MCF 10A (cell line): Measurements from ENCODE around the gene VCAM1. TPM values are rescaled to one million over a fixed set of nuclear protein-coding genes. Genes with fewer than 3 reads are reported as not detected.

Experiments
- BruUV-seq: library from RNA; stranded (reverse); fragments of 400-500 nt; replicated peaks from 2 replicates; lab custom pipeline; 2021; lab: Mats Ljungman, UMichigan
- CTCF ChIA-PET: fragments of 300-600 bp; sonication (Branson Sonifier 250); formaldehyde crosslinking; extraction: SDS; loops from one replicate; lab custom pipeline; 2021; ENCODE audit warnings: antibody characterized with exemption, inconsistent platforms; lab: Yijun Ruan, JAX
- POLR2A ChIA-PET: fragments of 300-600, 350-650 bp; sonication (Branson Sonifier 250); formaldehyde crosslinking; extraction: SDS; loops from one replicate; lab custom pipeline; 2020; ENCODE audit warnings: antibody characterized with exemption, inconsistent platforms; lab: Yijun Ruan, JAX
- DNase-seq: peaks from one replicate; pipeline ENCODE4 v3.0.0-alpha.2; 2018; ENCODE audit not compliant: unreplicated experiment
- H3K27ac Mint-ChIP-seq: one replicate; pipeline ENCODE4 v1.8.0; 2022; ENCODE audit warnings: mild to moderate bottlenecking, low read depth, mixed read lengths; ENCODE audit not compliant: unreplicated experiment
- H3K27me3 Mint-ChIP-seq: one replicate; pipeline ENCODE4 v1.8.0; 2022; ENCODE audit warnings: mixed read lengths; ENCODE audit not compliant: insufficient read depth, unreplicated experiment
- H3K36me3 Mint-ChIP-seq: one replicate; pipeline ENCODE4 v1.8.0; 2022; ENCODE audit warnings: mild to moderate bottlenecking, moderate library complexity, mixed read lengths; ENCODE audit not compliant: insufficient read depth, unreplicated experiment
- H3K4me1 Mint-ChIP-seq: one replicate; pipeline ENCODE4 v1.8.0; 2022; ENCODE audit warnings: mixed read lengths; ENCODE audit not compliant: insufficient read depth, unreplicated experiment
- H3K4me3 Mint-ChIP-seq: one replicate; pipeline ENCODE4 v1.8.0; 2022; ENCODE audit warnings: mild to moderate bottlenecking, moderate library complexity, mixed read lengths; ENCODE audit not compliant: unreplicated experiment
- H3K9me3 Mint-ChIP-seq: one replicate; pipeline ENCODE4 v1.8.0; 2022; ENCODE audit warnings: mixed read lengths; ENCODE audit not compliant: unreplicated experiment
- intact Hi-C: fragments of 100-400 bp; cut with micrococcal nuclease; formaldehyde crosslinking; loops from 2 replicates; pipeline ENCODE4 v1.14.1; 2022
- total RNA-seq: library from RNA; stranded (reverse); gene quantifications from 2 replicates; pipeline ENCODE4 v1.2.3, GENCODE V29; 2022
- TF ChIP-seq, protein P1 (sequence below): fragments of 200-600 bp; IDR thresholded peaks from one replicate; pipeline ENCODE4 v1.8.0; 2022; ENCODE audit warnings: antibody characterized with exemption, mild to moderate bottlenecking; ENCODE audit not compliant: unreplicated experiment

VCAM1 gene
- total RNA-seq, 1 experiment from 2014 or later, result not detected

DNA sequence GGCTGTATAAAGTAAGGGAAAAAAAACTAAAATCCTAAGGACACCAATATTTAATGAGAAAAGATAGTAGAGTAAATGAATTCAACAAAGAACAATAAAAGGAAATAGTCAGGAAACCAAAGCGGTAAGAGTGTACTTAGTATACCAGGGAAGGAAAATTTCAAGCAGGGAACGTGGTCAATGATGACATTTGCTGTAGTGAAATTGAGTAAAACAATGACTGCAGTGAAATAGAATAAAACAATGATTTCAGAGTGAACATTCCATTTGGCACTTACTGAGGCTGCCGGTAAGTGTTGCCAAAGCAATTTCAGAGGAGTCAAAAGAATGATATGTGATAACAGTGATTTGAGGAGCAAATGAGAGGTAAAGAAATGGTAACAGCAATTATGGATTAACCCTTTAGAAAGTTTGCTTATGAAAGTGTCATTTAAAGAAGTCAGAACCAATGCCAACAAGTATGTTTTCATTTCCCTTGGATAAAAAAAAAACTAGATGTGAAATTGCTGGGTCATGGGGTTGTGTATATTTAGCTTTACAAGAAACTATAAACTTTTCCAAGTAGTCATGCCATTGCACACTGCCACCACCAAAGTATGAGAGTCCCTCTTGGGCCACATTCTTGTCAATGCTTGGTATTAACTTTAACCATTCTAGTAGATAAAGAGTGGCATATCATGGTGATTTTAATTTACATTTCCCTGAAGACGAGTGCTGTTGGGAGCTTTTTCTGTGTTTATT, 50.5 kb downstream of the VCAM1 start:
- H3K27me3 Mint-ChIP-seq, result no peaks in the 10 kb centered on the region
- BruUV-seq, result no TSS peak
- ChIA-PET CTCF (interaction anchor here (0.6 kb wide), 1 partner anchor 517 kb away, joined by 4 read pairs; no protein-coding TSS in a partner anchor), POLR2A (no interaction called here)
- TF ChIP-seq, protein P1, sequence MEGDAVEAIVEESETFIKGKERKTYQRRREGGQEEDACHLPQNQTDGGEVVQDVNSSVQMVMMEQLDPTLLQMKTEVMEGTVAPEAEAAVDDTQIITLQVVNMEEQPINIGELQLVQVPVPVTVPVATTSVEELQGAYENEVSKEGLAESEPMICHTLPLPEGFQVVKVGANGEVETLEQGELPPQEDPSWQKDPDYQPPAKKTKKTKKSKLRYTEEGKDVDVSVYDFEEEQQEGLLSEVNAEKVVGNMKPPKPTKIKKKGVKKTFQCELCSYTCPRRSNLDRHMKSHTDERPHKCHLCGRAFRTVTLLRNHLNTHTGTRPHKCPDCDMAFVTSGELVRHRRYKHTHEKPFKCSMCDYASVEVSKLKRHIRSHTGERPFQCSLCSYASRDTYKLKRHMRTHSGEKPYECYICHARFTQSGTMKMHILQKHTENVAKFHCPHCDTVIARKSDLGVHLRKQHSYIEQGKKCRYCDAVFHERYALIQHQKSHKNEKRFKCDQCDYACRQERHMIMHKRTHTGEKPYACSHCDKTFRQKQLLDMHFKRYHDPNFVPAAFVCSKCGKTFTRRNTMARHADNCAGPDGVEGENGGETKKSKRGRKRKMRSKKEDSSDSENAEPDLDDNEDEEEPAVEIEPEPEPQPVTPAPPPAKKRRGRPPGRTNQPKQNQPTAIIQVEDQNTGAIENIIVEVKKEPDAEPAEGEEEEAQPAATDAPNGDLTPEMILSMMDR, result no peak
- H3K27ac Mint-ChIP-seq, result no peak overlapping the region
- no peaks in the 10 kb centered on the region for H3K36me3 Mint-ChIP-seq
- H3K9me3 Mint-ChIP-seq, result no peaks in the 10 kb centered on the region
- no peak for DNase-seq
- peaks cover 11% of the 10 kb centered on the region for H3K4me1 Mint-ChIP-seq
- intact Hi-C loops, result no loop called here
- H3K4me3 Mint-ChIP-seq, result no peak overlapping the region

DNA sequence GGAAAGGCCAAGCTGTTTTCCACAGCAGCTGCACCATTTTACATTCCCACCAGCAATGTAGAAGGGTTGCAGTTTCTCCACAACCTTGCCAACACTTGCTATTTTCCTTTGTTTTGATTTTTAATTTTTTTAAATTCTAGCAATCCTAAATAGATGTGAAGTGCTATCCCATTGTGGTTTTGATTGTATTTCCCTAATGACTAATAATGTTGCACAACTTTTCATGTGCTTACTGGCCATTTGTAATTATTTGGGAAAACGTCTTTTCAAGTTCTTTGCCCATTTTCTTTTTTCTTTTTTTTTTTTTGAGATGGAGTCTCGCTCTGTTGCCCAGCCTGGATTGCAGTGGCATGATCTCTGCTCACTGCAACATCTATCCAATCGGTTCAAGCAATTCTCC, 53.9 kb downstream of the VCAM1 start:
- Mint-ChIP-seq H3K27ac (no peak overlapping the region), H3K9me3 (no peaks in the 10 kb centered on the region), H3K36me3 (no peaks in the 10 kb centered on the region), H3K4me1 (no peaks in the 10 kb centered on the region), H3K27me3 (no peaks in the 10 kb centered on the region), H3K4me3 (no peak overlapping the region)
- ChIA-PET POLR2A (no interaction called here), CTCF (no interaction called here)
- intact Hi-C loops, result no loop called here
- no peak for DNase-seq
- BruUV-seq, result no TSS peak
- TF ChIP-seq, protein P1, result no peak

DNA sequence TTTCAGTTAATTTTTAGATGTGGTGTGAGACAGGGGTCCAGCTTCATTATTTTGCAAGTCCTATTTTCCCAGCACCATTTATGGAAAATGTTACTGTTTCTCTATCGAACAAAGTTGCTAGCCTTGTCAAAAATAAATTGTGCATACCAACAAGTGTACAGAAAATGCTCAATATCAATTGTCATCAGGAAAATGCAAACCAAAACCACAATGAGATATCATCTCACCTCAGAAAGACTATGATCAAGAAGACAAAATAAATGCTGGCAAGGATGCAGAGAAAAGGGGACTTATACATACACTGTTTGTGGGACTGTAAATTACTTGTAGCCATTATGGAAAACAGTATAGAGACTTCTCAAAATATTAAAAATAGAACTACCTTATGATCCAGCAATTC, 54.8 kb downstream of the VCAM1 start:
- intact Hi-C loops, result no loop called here
- BruUV-seq, result no TSS peak
- peaks cover 7% of the 10 kb centered on the region for H3K9me3 Mint-ChIP-seq
- no peaks in the 10 kb centered on the region for H3K27me3 Mint-ChIP-seq
- DNase-seq, result no peak
- CTCF ChIA-PET, result no interaction called here
- TF ChIP-seq, protein P1, result no peak
- POLR2A ChIA-PET, result no interaction called here
- H3K4me3 Mint-ChIP-seq, result no peak overlapping the region
- H3K27ac Mint-ChIP-seq, result no peak overlapping the region
- no peaks in the 10 kb centered on the region for H3K4me1 Mint-ChIP-seq
- H3K36me3 Mint-ChIP-seq, result no peaks in the 10 kb centered on the region

DNA sequence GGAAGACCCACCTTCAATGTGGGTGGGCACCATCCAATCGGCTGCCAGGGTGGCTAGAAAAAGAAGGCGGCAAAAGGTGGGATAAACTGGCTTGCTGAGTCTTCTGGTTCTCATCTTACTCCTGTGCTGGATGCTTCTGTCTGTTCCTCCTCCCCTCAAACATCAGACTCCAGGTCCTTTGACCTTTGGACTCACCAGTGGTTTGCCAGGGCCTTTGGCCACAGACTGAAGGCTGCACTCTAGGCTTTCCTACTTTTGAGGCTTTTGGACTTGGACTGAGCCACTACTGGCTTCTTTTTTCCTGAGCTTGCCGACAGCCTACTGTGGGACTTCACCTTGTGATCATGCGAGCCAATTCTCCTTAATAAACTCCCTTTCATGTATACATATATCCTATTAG, 55.9 kb downstream of the VCAM1 start:
- Mint-ChIP-seq H3K4me1 (no peaks in the 10 kb centered on the region), H3K27ac (no peak overlapping the region), H3K4me3 (no peak overlapping the region), H3K27me3 (no peaks in the 10 kb centered on the region), H3K9me3 (peaks cover 14% of the 10 kb centered on the region), H3K36me3 (no peaks in the 10 kb centered on the region)
- TF ChIP-seq, protein P1, result no peak
- POLR2A ChIA-PET, result no interaction called here
- intact Hi-C loops, result no loop called here
- no peak for DNase-seq
- BruUV-seq, result no TSS peak
- CTCF ChIA-PET, result no interaction called here
